ENCODE results near the gene PCDHB14.

- no peak for TF ChIP-seq EZH2 (optimal IDR thresholded peaks at IDR 0.05; ENCODE audit: low read depth, low read length)
- no peak for TF ChIP-seq CTCF (IDR thresholded peaks at IDR 0.05; ENCODE audit: low read length)
Observed at GRCh38 chr5:141258948-141259347, 35.8 kb downstream of the PCDHB14 start.
